Epithelial cell of proximal tubule (primary cell): Measurements from ENCODE around the gene KL. TPM values are rescaled to one million over a fixed set of nuclear protein-coding genes. Genes with fewer than 3 reads are reported as not detected.

ENCODE experiments used
- DNase-seq: peaks from one replicate; pipeline ENCODE4 v3.0.0-alpha.2; 2011; ENCODE audit warnings: low read depth
- H3K4me3 ChIP-seq: 2 replicates; pipeline ENCODE4 v1.5.1; 2011; ENCODE audit warnings: low read depth, mild to moderate bottlenecking, low read length
- CTCF ChIP-seq: conservative IDR thresholded peaks from 2 replicates; pipeline ENCODE4 v1.5.1; 2012; ENCODE audit warnings: low read depth, mild to moderate bottlenecking, low read length
- total RNA-seq: library from RNA; depleted of rRNA; stranded (reverse); fragments of >200 nt; gene quantifications from 2 replicates; pipeline ENCODE4 v1.2.3, GENCODE V29; 2015

The KL gene
- total RNA-seq, 1 donor from 2014 or later: 1.4 TPM

- DNase-seq: no peak
- no peak for TF ChIP-seq CTCF
These were observed 70.9 kb downstream of the KL start for GRCh38 chr13:33087091-33087490.

GRCh38 chr13:33087790-33088189, 71.6 kb downstream of the KL start:
- TF ChIP-seq CTCF: no peak
- no peak for DNase-seq
- H3K4me3 ChIP-seq: no peak overlapping the region

More at GRCh38 chr13:33087091-33087490, 70.9 kb downstream of the KL start:
- H3K4me3 ChIP-seq: no peak overlapping the region

- no peak for TF ChIP-seq CTCF
- no peak overlapping the region for H3K4me3 ChIP-seq
- no peak for DNase-seq
These were observed 73.1 kb downstream of the KL start for GRCh38 chr13:33089311-33089710.

GRCh38 chr13:33090755-33091414, 74.7 kb downstream of the KL start:
- TF ChIP-seq CTCF: no peak
- DNase-seq: no peak
- no peak overlapping the region for H3K4me3 ChIP-seq

GRCh38 chr13:33091415-33091774, 75.2 kb downstream of the KL start:
- DNase-seq: no peak
- TF ChIP-seq CTCF: no peak
- no peak overlapping the region for H3K4me3 ChIP-seq

GRCh38 chr13:33092073-33092987, 76.1 kb downstream of the KL start:
- no peak for DNase-seq
- no peak overlapping the region for H3K4me3 ChIP-seq
- TF ChIP-seq CTCF: no peak
